GM19238 (cell line): ENCODE measurements around the gene RAD51B.
A peak's percentile ranks its signal among the peaks of the same experiment; 100 is the strongest.

Source experiments
- DNase-seq: peaks from one replicate; pipeline ENCODE4 v3.0.0; 2011; ENCODE audit warnings: low spot score; ENCODE audit not compliant: insufficient read length

Gene RAD51B

DNA sequence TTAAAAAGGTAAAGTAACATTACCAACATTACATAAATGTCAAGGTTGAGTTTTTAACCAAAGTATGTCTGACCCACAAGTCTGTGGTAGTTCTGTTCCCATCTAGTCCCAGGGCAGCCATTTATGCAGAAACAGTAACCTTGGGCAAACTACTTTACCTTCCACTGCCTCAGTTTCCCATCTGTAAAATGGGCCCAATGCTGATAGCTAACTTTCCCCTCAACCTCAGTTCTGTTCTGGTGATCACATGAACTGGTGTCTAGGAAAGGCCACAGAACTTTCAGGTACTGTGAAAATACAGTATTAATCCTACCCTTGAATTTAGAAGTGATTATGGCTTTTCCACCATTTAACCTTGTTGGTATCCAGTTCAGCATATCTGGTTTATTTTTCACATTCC is 859.7 kb downstream of the RAD51B start:
- DNase-seq: no peak

- DNase-seq: no peak
Measured at GRCh38 chr14:68679746-68680467, 860.3 kb downstream of the RAD51B start.

- no peak for DNase-seq
Measured at GRCh38 chr14:68680541-68681051, 861.0 kb downstream of the RAD51B start.

- no peak for DNase-seq
Measured at GRCh38 chr14:68681256-68682011, 861.9 kb downstream of the RAD51B start.

GRCh38 chr14:68682166-68683103 is 862.9 kb downstream of the RAD51B start:
- no peak for DNase-seq

- DNase-seq: no peak
Measured at GRCh38 chr14:68683326-68683725, 863.7 kb downstream of the RAD51B start.

- no peak for DNase-seq
Measured at GRCh38 chr14:68684466-68685418, 865.2 kb downstream of the RAD51B start.

GRCh38 chr14:68685419-68686204 is 866.0 kb downstream of the RAD51B start:
- peak; percentile 69 for DNase-seq

DNA sequence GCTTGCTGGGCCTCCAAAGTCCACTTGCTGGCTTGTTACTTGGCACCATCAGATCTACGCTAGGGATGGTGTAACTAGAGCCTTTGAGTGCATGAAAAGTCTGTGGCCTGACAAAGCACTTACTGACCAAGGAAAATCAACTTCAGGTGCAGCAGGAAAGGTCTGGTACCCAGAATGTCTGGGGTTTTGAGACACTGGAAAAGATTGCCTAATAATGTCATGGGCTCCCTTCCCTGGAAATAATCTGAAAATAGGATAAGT is 866.6 kb downstream of the RAD51B start:
- DNase-seq: no peak

DNA sequence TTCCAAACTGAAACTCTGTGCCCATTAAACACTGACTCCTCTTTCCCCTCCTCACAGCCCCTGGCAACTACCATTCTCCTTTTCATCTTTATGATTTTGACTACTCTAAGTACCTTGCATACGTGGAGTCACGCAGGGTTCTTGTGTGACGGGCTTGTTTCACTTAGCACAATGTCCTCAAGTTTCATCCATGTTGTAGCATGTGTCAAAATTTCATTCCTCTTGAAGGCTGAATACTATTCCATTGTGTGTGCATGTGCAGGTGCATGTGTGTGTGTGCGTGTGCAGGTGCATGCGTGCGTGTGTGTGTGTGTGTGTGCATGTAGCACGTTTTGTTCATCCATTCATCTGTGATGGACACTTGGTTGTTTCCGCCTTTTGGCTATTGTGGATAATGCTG is 867.1 kb downstream of the RAD51B start:
- no peak for DNase-seq

DNA sequence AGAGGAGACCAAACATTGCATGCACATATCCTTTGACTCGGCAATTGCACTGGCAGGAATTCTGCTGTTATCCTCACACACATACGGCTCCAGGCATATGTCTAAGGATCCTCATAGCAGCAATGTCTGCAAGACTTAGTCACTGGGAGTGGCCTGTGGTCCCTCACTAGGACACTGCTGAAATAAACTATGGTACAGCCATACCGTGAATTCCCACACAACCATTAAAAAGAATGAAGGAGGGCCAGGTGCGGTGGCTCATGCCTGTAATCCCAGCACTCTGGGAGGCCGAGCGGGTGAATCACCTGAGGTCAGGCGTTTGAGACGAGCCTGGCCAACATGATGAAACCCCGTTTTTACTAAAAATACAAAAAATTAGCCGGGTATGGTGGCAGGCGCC is 868.2 kb downstream of the RAD51B start:
- no peak for DNase-seq

DNA sequence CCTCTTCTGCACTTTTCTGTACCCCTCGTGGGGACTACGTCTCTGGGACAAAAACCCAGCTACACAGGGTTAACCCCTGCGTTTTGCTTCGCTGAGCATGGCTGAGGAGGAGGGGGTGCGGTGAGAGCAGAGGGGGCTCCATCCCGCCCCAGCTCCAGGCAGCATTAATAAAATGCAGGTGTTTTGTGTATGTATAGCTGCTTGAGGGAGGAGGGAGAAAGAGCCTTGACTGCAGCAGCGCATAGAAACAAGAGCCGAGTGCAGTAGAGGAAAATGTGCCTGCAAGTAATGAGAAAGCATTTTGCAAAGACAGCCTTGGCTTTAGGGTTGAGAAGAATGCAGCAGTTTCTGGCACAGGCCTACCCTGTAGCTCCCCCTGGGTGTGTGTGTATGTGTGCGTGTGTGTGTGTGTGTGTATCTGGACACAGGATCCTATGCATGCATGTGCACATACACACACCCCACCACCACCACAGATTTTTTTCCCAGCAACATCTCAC is 869.3 kb downstream of the RAD51B start:
- no peak for DNase-seq

DNA sequence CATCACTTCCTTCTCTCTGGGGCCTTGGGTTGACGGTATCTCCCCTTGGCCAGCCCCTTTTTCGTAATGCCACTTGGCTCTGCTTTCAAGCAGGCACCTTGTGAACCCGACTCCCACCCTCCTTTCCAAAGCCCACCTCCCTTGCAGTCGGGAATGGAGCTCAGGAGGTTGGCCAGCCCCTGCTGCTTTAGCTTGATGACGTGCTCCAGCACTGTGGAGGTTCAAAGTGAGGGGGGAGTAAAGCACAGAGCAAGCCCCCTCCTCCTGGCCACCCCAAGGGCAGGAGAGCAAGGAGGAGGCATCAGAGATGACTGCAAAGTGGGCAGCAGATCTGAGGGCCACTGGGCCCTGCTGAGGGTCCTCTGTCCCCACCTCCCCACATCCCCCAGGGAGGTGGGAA is 869.9 kb downstream of the RAD51B start:
- no peak for DNase-seq

DNA sequence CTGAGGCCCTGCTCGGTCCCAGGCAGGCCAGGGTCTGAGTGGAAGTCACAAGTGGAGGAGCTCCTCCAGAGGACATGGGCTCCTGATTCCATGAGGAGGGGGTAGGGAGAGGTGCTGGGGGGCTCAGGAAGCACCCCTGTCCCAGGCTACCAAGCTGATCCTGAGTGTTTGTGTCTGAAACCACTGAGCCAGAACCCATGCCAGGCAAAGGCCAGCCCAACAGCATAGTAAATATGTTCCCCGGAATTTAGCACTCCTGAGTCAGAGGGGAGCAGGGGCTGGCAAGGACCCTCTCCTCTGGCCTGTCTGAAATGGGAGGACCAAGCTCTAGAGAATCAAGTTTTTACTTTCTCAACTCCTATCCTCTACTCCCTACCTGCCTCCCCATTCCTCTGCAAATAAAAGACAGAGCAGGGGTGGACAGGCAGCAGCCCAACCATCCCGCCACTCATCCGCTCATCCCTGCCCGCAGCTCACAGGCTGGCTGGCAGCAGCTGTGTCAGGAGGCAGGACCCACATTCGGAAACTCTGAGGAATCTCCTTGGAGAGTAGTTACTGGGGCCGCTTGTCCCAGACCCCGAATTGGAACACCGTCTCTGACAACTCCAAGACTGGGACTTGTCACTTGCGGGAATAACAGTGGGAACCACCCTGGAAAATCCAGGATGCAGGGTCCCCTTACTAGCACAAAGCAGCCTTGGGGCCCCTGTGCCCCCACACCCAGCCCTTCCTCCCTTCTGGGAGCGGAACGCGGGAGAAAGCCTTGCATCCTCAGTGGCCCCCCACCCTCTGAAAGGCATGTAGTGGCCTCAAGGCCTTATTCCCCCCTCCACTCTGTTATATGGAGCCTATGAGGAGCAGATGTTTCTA is 870.7 kb downstream of the RAD51B start:
- no peak for DNase-seq

DNA sequence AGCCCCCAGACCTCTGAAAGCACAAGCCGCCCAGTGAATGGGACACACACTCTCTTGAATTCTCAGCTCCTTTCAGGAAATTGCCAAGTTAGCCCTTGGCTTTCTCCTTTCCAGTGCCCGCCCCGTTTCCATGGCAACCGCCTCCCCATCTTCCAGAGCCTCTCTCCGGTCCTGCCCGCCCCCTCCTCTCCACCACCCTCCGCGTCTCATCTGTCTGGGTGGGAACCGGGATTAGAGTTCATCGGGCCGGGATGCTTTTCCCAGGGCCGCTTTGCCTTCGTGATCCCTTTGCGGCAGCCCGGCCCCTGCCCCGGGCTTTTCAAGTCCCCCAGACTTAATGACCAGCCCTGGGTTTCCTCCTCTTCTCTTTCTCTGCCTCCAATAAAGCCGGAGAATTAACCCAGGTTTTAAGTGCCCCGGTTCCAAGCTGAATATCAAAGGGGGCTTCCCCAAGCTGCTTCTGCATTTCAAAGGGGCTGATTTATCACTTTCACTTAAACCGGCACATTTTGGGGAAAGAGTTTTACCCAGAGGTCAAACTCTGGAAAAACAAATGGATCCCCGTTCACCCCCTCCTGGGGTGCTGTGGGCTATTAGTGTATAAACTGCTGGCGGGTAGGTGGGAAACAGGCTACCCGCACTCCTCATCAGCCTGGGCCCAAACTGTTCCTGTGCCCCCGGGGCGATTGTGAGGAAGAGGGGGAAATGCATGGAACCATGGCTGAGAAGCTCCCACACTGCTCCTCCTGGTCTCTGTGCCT is 871.6 kb downstream of the RAD51B start:
- no peak for DNase-seq

DNA sequence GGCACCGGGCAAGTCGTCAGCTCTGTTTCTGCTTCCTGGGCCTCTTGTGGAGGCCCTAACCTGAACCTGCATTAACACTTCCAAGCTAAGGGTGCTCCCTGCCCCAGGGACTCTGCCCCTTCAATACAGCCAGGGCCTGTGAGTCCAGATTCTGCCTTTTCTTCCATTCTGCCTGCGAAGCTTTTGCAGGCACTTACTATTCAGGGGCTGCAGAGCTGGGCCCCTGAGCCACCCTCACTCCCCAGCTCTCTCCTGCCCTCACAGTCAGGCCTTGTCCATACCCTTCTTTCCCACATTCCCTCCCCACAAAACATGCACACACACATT is 872.2 kb downstream of the RAD51B start:
- DNase-seq: no peak

- DNase-seq: no peak
Measured at GRCh38 chr14:68692216-68692615, 872.6 kb downstream of the RAD51B start.
